H9 (cell line): ENCODE data around the gene ACER3. TPM values are rescaled to one million over a fixed set of nuclear protein-coding genes. Genes with fewer than 3 reads are reported as not detected.

Source experiments
- DNase-seq: peaks from one replicate; pipeline ENCODE4 v3.0.0-alpha.2; 2017
- H2AFZ ChIP-seq: one replicate; pipeline ENCODE4 v1.6.1; 2013; ENCODE audit warnings: mild to moderate bottlenecking, low read length, control low read depth, moderate library complexity
- H2AK5ac ChIP-seq: 2 replicates; pipeline ENCODE4 v1.6.1; 2013; ENCODE audit warnings: low read length, control low read depth, mixed read lengths; ENCODE audit not compliant: insufficient read length
- H2BK120ac ChIP-seq: one replicate; pipeline ENCODE4 v1.6.1; 2013; ENCODE audit warnings: low read depth, mild to moderate bottlenecking, low read length, control low read depth, inconsistent platforms; ENCODE audit not compliant: poor library complexity, severe bottlenecking
- H2BK12ac ChIP-seq: 2 replicates; pipeline ENCODE4 v1.6.1; 2013; ENCODE audit warnings: low read length, control low read depth, mixed read lengths, low read depth; ENCODE audit not compliant: insufficient read length
- H2BK15ac ChIP-seq: 2 replicates; pipeline ENCODE4 v1.6.1; 2013; ENCODE audit warnings: low read depth, low read length, control low read depth
- H2BK20ac ChIP-seq: one replicate; pipeline ENCODE4 v1.6.1; 2013; ENCODE audit warnings: low read depth, mild to moderate bottlenecking, low read length, control low read depth, inconsistent platforms; ENCODE audit not compliant: poor library complexity, severe bottlenecking
- H2BK5ac ChIP-seq: 2 replicates; pipeline ENCODE4 v1.6.1; 2013; ENCODE audit warnings: low read length, control low read depth, mixed read lengths; ENCODE audit not compliant: insufficient read length
- H3K14ac ChIP-seq: 2 replicates; pipeline ENCODE4 v1.6.1; 2013; ENCODE audit warnings: low read length, control low read depth; ENCODE audit not compliant: insufficient read depth
- H3K18ac ChIP-seq: 2 replicates; pipeline ENCODE4 v1.6.1; 2013; ENCODE audit warnings: low read depth, mild to moderate bottlenecking, mixed read lengths, low read length, control low read depth; ENCODE audit not compliant: insufficient read length
- H3K23ac ChIP-seq: 2 replicates; pipeline ENCODE4 v1.6.1; 2013; ENCODE audit warnings: low read length, control low read depth, mixed read lengths, low read depth; ENCODE audit not compliant: insufficient read length
- H3K23me2 ChIP-seq: 2 replicates; pipeline ENCODE4 v1.6.1; 2013; ENCODE audit warnings: low read depth, mild to moderate bottlenecking, mixed read lengths, low read length, control low read depth; ENCODE audit not compliant: insufficient read length, poor library complexity, severe bottlenecking
- H3K27ac ChIP-seq: 2 replicates; pipeline ENCODE4 v1.5.1; 2013; ENCODE audit warnings: low read length, control low read depth, mixed read lengths, low read depth; ENCODE audit not compliant: insufficient read length
- H3K27me3 ChIP-seq: 2 replicates; pipeline ENCODE4 v1.6.1; 2013; ENCODE audit warnings: low read length, control low read depth, inconsistent platforms; ENCODE audit not compliant: insufficient read depth
- H3K4ac ChIP-seq: 2 replicates; pipeline ENCODE4 v1.6.1; 2013; ENCODE audit warnings: low read depth, mild to moderate bottlenecking, control low read depth, inconsistent platforms, low read length, moderate library complexity
- H3K4me1 ChIP-seq: 2 replicates; pipeline ENCODE4 v1.6.1; 2013; ENCODE audit warnings: low read length, control low read depth, inconsistent platforms; ENCODE audit not compliant: insufficient read depth
- H3K4me2 ChIP-seq: 2 replicates; pipeline ENCODE4 v1.6.1; 2013; ENCODE audit warnings: low read length, control low read depth, mixed read lengths; ENCODE audit not compliant: insufficient read length, insufficient read depth
- H3K56ac ChIP-seq: 2 replicates; pipeline ENCODE4 v1.6.1; 2013; ENCODE audit warnings: low read depth, mild to moderate bottlenecking, mixed read lengths, low read length, control low read depth; ENCODE audit not compliant: insufficient read length
- H3K79me1 ChIP-seq: 2 replicates; pipeline ENCODE4 v1.6.1; 2013; ENCODE audit warnings: low read depth, mild to moderate bottlenecking, moderate library complexity, low read length, control low read depth, inconsistent platforms; ENCODE audit not compliant: insufficient read depth, poor library complexity, severe bottlenecking
- H3K79me2 ChIP-seq: 2 replicates; pipeline ENCODE4 v1.6.1; 2013; ENCODE audit warnings: low read length, control low read depth, inconsistent platforms; ENCODE audit not compliant: insufficient read depth
- H3K9ac ChIP-seq: 2 replicates; pipeline ENCODE4 v1.6.1; 2013; ENCODE audit warnings: low read length, control low read depth, mixed read lengths; ENCODE audit not compliant: insufficient read length; ENCODE audit errors: extremely low read depth
- H3K9me3 ChIP-seq: one replicate; pipeline ENCODE4 v1.6.1; 2013; ENCODE audit warnings: low read depth, low read length, inconsistent platforms; ENCODE audit not compliant: control insufficient read depth
- H3T11ph ChIP-seq: one replicate; pipeline ENCODE4 v1.6.1; 2013; ENCODE audit warnings: mild to moderate bottlenecking, low read length, control low read depth, inconsistent platforms
- H4K20me1 ChIP-seq: one replicate; pipeline ENCODE4 v1.6.1; 2013; ENCODE audit not compliant: control insufficient read depth, insufficient read length, insufficient read depth
- H4K5ac ChIP-seq: 2 replicates; pipeline ENCODE4 v1.6.1; 2013; ENCODE audit warnings: low read depth, mild to moderate bottlenecking, mixed read lengths, low read length, control low read depth; ENCODE audit not compliant: insufficient read length
- H4K8ac ChIP-seq: replicated peaks from 2 replicates; pipeline ENCODE4 v1.6.1; 2013; ENCODE audit warnings: low read length, control low read depth, mixed read lengths, low read depth; ENCODE audit not compliant: insufficient read length
- H4K91ac ChIP-seq: 2 replicates; pipeline ENCODE4 v1.6.1; 2013; ENCODE audit warnings: low read depth, mild to moderate bottlenecking, moderate library complexity, mixed read lengths, low read length, control low read depth; ENCODE audit not compliant: insufficient read length
- H3K27ac Mint-ChIP-seq, 3 experiments: 2 replicates in 2 of 3; 3 replicates in 1 of 3; pipeline ENCODE4 v1.8.0; 2020 to 2021; ENCODE audit warnings: mixed read lengths in 3 of 3, mild to moderate bottlenecking in 1 of 3, moderate library complexity in 1 of 3
- H3K27me3 Mint-ChIP-seq: 2 replicates; pipeline ENCODE4 v1.8.0; 2021; ENCODE audit warnings: low read depth, mild to moderate bottlenecking, moderate library complexity, mixed read lengths
- H3K36me3 Mint-ChIP-seq, 3 experiments: 2 replicates in 2 of 3; 3 replicates in 1 of 3; pipeline ENCODE4 v1.8.0; 2020 to 2021; ENCODE audit warnings: low read depth in 3 of 3, mixed read lengths in 3 of 3; ENCODE audit not compliant: insufficient read depth in 1 of 3
- H3K4me1 Mint-ChIP-seq, 2 experiments: 2 replicates each; pipeline ENCODE4 v1.8.0; 2020; ENCODE audit warnings: mixed read lengths in 2 of 2
- H3K4me3 Mint-ChIP-seq, 2 experiments: 2 replicates in 1 of 2; 3 replicates in 1 of 2; pipeline ENCODE4 v1.8.0; 2020 to 2021; ENCODE audit warnings: mild to moderate bottlenecking in 2 of 2, mixed read lengths in 2 of 2, moderate library complexity in 1 of 2
- H3K9me3 Mint-ChIP-seq, 2 experiments: 2 replicates in 1 of 2; 3 replicates in 1 of 2; pipeline ENCODE4 v1.8.0; 2020; ENCODE audit warnings: mild to moderate bottlenecking in 2 of 2, mixed read lengths in 2 of 2, moderate library complexity in 1 of 2
- CTCF ChIP-seq: fragments of 200-600 bp; sonication (generic); conservative IDR thresholded peaks from 3 replicates; pipeline ENCODE4 v1.8.0; 2021; ENCODE audit warnings: antibody characterized with exemption, mild to moderate bottlenecking
- WGBS: extraction: QIAGEN DNeasy Blood & Tissue Kit; methylation state at CpG from one replicate; pipeline ENCODE4 v1.1.7; 2013; ENCODE audit warnings: missing lambda C conversion rate, low lambda C conversion rate, mixed read lengths; ENCODE audit not compliant: insufficient read length; ENCODE audit errors: extremely low coverage; 5-methylcytosine and 5-hydroxymethylcytosine counted together
- total RNA-seq: library from RNA; stranded (reverse); gene quantifications from 2 replicates; pipeline ENCODE4 v1.2.1, GENCODE V29; 2021

ACER3 gene
- total RNA-seq, 1 experiment from 2014 or later, result 14.7 TPM

- Histone ChIP-seq H3K79me1 (no peaks in the 10 kb centered on the region), H3K23ac (no peak overlapping the region), H2BK12ac (no peak overlapping the region), H2BK5ac (no peak overlapping the region), H3K79me2 (0 out of 2 replicates have a peak, but pooled peaks cover 2% of the 10 kb centered on the region), H3K23me2 (peaks cover 4% of the 10 kb centered on the region), H2BK120ac (no peak overlapping the region), H4K8ac (no peak overlapping the region), H2BK20ac (no peak overlapping the region), H3K4ac (no peak overlapping the region), H3K9me3 (no peaks in the 10 kb centered on the region), H3K4me2 (no peak overlapping the region), H2AK5ac (no peak overlapping the region), H4K5ac (no peak overlapping the region), H4K91ac (no peak overlapping the region), H3T11ph (no peak overlapping the region), H3K4me1 (no peaks in the 10 kb centered on the region), H2BK15ac (no peak overlapping the region), H4K20me1 (no peaks in the 10 kb centered on the region), H3K27ac (no peak overlapping the region), H3K9ac (no peak overlapping the region), H3K27me3 (no peaks in the 10 kb centered on the region), H3K18ac (no peak overlapping the region), H2AFZ (no peak overlapping the region), H3K56ac (no peak overlapping the region), H3K14ac (no peak overlapping the region)
- Mint-ChIP-seq H3K9me3 (no peaks in the 10 kb centered on the region), H3K27ac (no peak overlapping the region), H3K27me3 (peaks cover 6% of the 10 kb centered on the region), H3K4me1 (peaks cover 15 to 17% of the 10 kb centered on the region in 2 experiments), H3K4me3 (no peak overlapping the region), H3K36me3 (no peaks in the 10 kb centered on the region)
- no peak for TF ChIP-seq CTCF
- DNase-seq, result no peak
- WGBS, result no CpG with 5 or more reads among the region's 7 CpGs
Observed at GRCh38 chr11:77071077-77071476, 210.4 kb downstream of the ACER3 start.
